ENCODE data around the gene TOR1AIP2. TPM values are rescaled to one million over a fixed set of nuclear protein-coding genes. Genes with fewer than 3 reads are reported as not detected.

TOR1AIP2 gene
- total RNA-seq, 3 donors from 2014 or later = 64.6 to 80.6 (median 65.1) TPM

DNA sequence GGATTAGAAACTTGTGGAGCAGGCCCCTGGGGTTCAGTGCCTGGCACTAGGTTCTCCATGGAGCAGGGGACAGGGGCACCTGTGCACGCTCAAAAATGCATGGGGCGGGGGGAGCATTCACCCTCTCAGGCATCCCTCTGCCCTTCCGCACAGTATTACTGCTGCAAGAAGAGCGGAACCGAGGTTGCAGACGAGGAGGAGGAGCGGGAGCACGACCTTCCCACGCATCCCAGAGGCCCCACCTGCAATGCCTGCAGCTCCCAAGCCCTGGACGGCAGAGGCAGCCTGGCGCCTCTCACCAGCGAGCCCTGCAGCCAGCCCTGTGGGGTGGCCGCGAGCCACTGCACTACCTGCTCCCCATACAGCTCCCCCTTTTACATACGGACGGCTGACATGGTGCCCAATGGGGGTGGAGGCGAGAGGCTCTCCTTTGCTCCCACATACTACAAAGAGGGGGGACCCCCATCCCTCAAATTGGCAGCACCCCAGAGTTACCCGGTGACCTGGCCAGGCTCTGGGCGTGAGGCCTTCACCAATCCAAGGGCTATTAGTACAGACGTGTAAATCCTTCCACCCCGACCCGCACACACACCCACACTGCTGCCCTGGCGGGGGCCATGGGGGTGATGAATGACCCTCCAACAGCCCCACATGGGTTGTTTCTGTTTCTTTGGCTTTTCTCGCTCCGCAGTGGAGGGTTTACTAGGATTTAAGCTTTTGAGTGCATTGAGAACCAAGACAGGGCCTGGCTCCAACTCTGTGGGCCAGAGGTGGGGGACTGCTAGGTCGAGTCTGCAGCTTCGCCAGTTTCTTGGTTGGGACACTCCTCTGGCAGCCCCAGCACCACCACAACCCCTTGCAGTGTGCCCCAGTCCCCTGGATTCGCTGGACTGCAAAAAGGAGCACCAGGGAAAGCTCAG is 63.7 kb downstream of the TOR1AIP2 start:
- Histone ChIP-seq H3K36me3 (no peaks in the 10 kb centered on the region), H3K4me1 (no peaks in the 10 kb centered on the region), H3K27me3 (no peaks in the 10 kb centered on the region), H3K9me3 (no peaks in the 10 kb centered on the region), H3K4me3 (peak overlapping the region in 2 of 3 donors; percentile 50 to 69), H3K27ac (peak overlapping the region in 1 of 2 donors; percentile 49)
- TF ChIP-seq POLR2A (IDR thresholded peaks at IDR 0.05) = no peak
- TF ChIP-seq, protein P1, sequence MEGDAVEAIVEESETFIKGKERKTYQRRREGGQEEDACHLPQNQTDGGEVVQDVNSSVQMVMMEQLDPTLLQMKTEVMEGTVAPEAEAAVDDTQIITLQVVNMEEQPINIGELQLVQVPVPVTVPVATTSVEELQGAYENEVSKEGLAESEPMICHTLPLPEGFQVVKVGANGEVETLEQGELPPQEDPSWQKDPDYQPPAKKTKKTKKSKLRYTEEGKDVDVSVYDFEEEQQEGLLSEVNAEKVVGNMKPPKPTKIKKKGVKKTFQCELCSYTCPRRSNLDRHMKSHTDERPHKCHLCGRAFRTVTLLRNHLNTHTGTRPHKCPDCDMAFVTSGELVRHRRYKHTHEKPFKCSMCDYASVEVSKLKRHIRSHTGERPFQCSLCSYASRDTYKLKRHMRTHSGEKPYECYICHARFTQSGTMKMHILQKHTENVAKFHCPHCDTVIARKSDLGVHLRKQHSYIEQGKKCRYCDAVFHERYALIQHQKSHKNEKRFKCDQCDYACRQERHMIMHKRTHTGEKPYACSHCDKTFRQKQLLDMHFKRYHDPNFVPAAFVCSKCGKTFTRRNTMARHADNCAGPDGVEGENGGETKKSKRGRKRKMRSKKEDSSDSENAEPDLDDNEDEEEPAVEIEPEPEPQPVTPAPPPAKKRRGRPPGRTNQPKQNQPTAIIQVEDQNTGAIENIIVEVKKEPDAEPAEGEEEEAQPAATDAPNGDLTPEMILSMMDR (IDR thresholded peaks at IDR 0.05) = no peak
- no peak for TF ChIP-seq POLR2AphosphoS5 (IDR thresholded peaks at IDR 0.05)
- DNase-seq (ENCODE audit: low spot score in 2 of 2) = no peak
- intact Hi-C loops (cut with DNase I; ENCODE audit: low total_unique reads) = loop anchor here (10.0 kb wide), 1 partner anchor 109 kb away; no protein-coding TSS in a partner anchor

DNA sequence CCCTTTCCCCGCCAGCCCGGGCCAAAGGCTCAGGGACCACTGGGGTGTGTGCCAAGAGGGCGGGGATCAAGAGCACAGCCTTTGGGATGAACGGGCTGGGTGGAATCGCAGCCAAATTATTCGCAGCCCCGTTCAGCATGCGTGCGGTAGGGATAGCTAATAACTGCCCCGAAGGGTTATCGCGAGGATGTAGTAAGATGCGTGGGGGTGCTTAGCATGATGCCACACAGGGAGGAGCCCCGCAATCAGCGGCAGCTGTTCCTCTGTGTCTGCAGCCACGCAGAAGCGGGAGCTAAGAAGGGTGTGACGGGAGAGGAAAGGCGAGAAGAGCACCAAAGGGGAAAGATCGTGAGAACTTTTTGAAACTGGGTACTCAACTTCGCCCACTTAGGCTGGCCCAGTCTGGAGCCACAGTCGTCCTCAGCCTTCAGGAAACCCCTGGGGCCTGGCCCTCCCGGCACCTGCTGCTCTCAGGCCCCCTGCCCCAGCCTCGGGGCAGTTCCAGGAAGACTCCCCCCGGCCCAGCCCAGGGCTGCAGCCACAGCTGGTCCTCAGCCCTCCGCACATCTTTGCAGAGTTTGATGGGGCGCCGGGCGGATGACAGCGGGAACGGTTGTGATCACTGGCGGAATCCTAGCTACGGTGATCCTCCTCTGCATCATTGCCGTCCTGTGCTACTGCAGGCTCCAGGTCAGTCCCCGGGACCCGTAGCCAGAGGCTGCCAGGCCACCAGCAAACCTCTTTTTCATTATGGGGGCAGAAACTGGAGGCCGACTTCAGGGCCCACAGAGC is 64.9 kb downstream of the TOR1AIP2 start:
- TF ChIP-seq, protein P1 (IDR thresholded peaks at IDR 0.05) = no peak
- TF ChIP-seq POLR2A (IDR thresholded peaks at IDR 0.05) = no peak
- no peak overlapping the region for H3K4me3 ChIP-seq
- intact Hi-C loops (cut with DNase I; ENCODE audit: low total_unique reads) = loop anchor here (10.0 kb wide), 1 partner anchor 108 kb away; no protein-coding TSS in a partner anchor
- H3K36me3 ChIP-seq = no peaks in the 10 kb centered on the region
- H3K27ac ChIP-seq = no peak overlapping the region
- H3K27me3 ChIP-seq = no peaks in the 10 kb centered on the region
- no peaks in the 10 kb centered on the region for H3K4me1 ChIP-seq
- no peak for DNase-seq (ENCODE audit: low spot score in 2 of 2)
- H3K9me3 ChIP-seq = no peaks in the 10 kb centered on the region

DNA sequence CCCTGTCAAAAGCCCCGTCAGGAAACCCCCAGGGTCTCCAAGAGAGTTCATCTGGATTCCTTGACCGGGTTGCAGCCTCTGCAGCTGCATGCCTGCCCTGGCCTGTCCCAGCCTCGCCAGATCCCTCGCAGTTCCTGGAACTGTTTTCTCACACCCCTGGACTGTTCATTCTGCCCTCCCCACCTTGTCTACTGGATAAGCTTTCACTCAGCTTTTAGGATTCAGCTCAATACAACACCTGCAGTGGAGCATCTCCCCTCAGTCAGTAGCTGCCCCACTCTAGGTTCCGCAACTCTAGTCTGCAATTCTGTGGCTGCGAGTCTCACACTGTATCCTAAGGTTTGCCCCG is 67.3 kb downstream of the TOR1AIP2 start:
- TF ChIP-seq, protein P1 (IDR thresholded peaks at IDR 0.05) = no peak
- TF ChIP-seq POLR2A (IDR thresholded peaks at IDR 0.05) (no peak), POLR2AphosphoS5 (IDR thresholded peaks at IDR 0.05) (no peak)
- H3K27ac ChIP-seq = no peak overlapping the region
- no peaks in the 10 kb centered on the region for H3K9me3 ChIP-seq
- intact Hi-C loops (cut with DNase I; ENCODE audit: low total_unique reads) = loop anchor here (10.0 kb wide), 1 partner anchor 106 kb away; no protein-coding TSS in a partner anchor
- no peaks in the 10 kb centered on the region for H3K27me3 ChIP-seq
- no peaks in the 10 kb centered on the region for H3K4me1 ChIP-seq
- H3K36me3 ChIP-seq = no peaks in the 10 kb centered on the region
- no peak overlapping the region for H3K4me3 ChIP-seq
- DNase-seq (ENCODE audit: low spot score in 2 of 2) = no peak

DNA sequence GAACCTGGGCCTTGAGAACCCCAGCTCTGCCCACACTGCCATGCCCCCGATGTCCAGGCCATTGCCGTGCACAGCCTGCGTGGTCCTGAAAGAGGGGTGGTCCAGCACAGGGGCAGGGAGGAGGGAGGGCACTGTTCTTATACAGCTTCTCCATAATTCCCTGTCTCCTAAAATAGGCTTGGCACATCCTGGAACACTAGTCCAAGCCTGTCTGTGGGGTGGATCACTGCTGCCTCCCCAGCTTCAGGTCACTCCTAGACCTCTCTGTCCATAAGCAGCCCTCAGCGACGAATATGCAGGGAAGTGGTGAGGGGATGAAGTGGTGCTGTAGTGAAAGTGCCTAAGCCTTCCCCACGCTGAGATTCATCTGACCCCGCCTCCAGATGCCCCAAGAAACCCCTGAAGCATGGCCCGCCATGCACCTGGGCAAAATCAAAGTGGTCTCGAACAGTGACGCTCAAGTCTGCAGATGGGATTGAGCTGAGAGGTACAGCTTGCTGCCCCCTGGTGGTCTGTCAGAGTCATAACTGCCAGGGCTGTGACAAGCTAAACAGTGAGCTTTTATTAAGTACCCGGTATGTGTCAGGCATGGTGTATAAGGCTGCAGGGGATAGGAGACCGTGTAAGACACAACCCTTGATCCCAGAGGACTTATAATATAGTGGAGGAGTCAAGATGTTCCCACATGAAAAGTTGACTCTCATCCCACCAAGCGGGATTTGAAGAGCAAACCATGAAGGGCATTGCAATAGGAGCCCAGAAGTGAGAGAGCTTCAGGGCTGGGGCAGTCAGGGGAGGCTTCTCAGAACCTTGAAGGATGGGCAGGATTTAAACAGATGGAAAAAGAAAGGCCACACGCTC is 67.9 kb downstream of the TOR1AIP2 start:
- Histone ChIP-seq H3K4me1 (no peaks in the 10 kb centered on the region), H3K9me3 (no peaks in the 10 kb centered on the region), H3K4me3 (no peak overlapping the region), H3K27ac (no peak overlapping the region), H3K27me3 (no peaks in the 10 kb centered on the region), H3K36me3 (no peaks in the 10 kb centered on the region)
- peak in 1 of 2 donors; percentile 63 for DNase-seq (ENCODE audit: low spot score in 2 of 2)
- intact Hi-C loops (cut with DNase I; ENCODE audit: low total_unique reads) = loop anchor here (10.0 kb wide), 1 partner anchor 105 kb away; no protein-coding TSS in a partner anchor
- TF ChIP-seq, protein P1 (IDR thresholded peaks at IDR 0.05) = peak; percentile 69 to 83 (median 81)
- TF ChIP-seq POLR2A (IDR thresholded peaks at IDR 0.05) = no peak
